Measurements from ENCODE around the gene CDADC1.

CDADC1 gene

DNA sequence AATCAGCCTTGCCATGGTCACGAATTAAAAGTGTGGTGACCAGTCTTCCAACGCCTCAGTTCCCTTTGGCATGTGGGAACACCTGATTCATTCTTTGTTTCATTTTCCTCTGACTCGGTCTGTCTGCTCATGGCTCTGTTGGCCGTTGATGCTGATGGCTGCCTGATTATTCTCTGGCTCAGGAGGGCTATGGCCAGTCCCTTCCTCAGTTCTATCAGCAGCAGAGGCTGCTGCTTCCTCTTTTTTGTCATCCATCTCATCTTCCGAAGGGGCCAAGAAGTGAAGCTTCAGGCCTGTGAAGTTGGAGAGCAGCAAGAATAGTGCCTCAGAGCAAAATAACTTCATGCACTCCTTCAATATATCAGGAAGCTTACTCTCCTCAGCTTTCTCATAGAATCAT is 37.1 kb upstream of the CDADC1 start:
- TF ChIP-seq SIN3A (IDR thresholded peaks at IDR 0.05; ENCODE audit: borderline replicate concordance, insufficient read depth, low read length) (no peak), TAF1 (IDR thresholded peaks at IDR 0.05; ENCODE audit: borderline replicate concordance, insufficient read depth, low read length) (no peak), REST (IDR thresholded peaks at IDR 0.05; ENCODE audit: insufficient read depth in 1 of 2, low read depth in 2 of 2, low read length in 2 of 2) (no peak), POLR2AphosphoS5 (IDR thresholded peaks at IDR 0.05; ENCODE audit: low read depth, low read length) (no peak), FOXP2 (optimal IDR thresholded peaks at IDR 0.05; ENCODE audit: borderline replicate concordance, extremely low read depth, extremely low read length, insufficient read depth) (no peak)

DNA sequence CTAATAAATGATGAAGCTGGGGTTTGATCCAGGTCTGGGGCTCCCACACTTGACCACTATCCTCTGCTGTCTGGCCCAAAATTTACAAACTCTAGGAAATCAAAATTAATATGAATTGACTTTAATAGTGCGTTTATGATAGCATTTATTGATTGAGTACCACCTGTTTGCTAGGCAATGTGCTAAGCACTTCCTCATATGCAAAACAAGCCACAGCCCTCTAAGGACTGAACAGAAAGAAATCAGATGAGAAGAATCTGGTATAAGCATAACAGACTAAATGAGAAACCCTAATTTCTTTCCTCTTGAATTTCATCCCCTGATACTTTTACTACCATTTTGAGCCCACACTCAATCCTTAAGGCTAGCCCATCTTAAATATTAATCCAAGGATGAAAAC is 34.2 kb upstream of the CDADC1 start:
- TF ChIP-seq POLR2AphosphoS5 (IDR thresholded peaks at IDR 0.05; ENCODE audit: low read depth, low read length) (no peak), FOXP2 (optimal IDR thresholded peaks at IDR 0.05; ENCODE audit: borderline replicate concordance, extremely low read depth, extremely low read length, insufficient read depth) (no peak), TAF1 (IDR thresholded peaks at IDR 0.05; ENCODE audit: borderline replicate concordance, insufficient read depth, low read length) (no peak), REST (IDR thresholded peaks at IDR 0.05; ENCODE audit: insufficient read depth in 1 of 2, low read depth in 2 of 2, low read length in 2 of 2) (no peak), SIN3A (IDR thresholded peaks at IDR 0.05; ENCODE audit: borderline replicate concordance, insufficient read depth, low read length) (no peak)

- TF ChIP-seq FOXP2 (optimal IDR thresholded peaks at IDR 0.05; ENCODE audit: borderline replicate concordance, extremely low read depth, extremely low read length, insufficient read depth) (no peak), POLR2AphosphoS5 (IDR thresholded peaks at IDR 0.05; ENCODE audit: low read depth, low read length) (no peak), TAF1 (IDR thresholded peaks at IDR 0.05; ENCODE audit: borderline replicate concordance, insufficient read depth, low read length) (no peak), SIN3A (IDR thresholded peaks at IDR 0.05; ENCODE audit: borderline replicate concordance, insufficient read depth, low read length) (no peak), REST (IDR thresholded peaks at IDR 0.05; ENCODE audit: insufficient read depth in 1 of 2, low read depth in 2 of 2, low read length in 2 of 2) (no peak)
These were observed 33.5 kb upstream of the CDADC1 start for GRCh38 chr13:49213997-49214916.

DNA sequence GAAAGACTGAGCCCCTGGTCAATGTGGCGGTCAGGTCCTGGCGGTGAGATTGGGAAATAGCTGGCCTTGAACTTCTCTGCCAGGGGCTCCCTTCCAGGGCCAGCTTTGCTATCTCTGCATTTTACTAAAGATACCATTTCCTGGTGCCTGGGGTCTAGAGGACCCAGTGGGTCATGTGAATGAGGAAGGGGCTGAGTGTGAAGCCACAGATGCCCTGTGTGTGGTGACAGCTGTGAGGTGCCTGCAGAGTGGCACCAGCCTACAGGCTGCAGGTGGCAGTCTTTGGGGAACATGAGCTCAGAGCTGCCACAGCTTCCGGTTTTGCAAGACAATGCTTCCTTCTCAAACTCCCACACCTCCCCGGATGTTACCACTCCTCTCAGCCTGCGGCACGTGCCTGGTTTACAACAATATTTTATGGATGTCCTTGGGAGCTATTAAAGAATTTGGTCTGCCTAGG is 32.8 kb upstream of the CDADC1 start:
- TF ChIP-seq REST (IDR thresholded peaks at IDR 0.05; ENCODE audit: insufficient read depth in 1 of 2, low read depth in 2 of 2, low read length in 2 of 2): no peak
- no peak for TF ChIP-seq POLR2AphosphoS5 (IDR thresholded peaks at IDR 0.05; ENCODE audit: low read depth, low read length)
- no peak for TF ChIP-seq SIN3A (IDR thresholded peaks at IDR 0.05; ENCODE audit: borderline replicate concordance, insufficient read depth, low read length)
- TF ChIP-seq FOXP2 (optimal IDR thresholded peaks at IDR 0.05; ENCODE audit: borderline replicate concordance, extremely low read depth, extremely low read length, insufficient read depth): no peak
- TF ChIP-seq TAF1 (IDR thresholded peaks at IDR 0.05; ENCODE audit: borderline replicate concordance, insufficient read depth, low read length): no peak
